NCI-H1436 treated with DMSO at 0.1 percent for 48 hours (cell line): ENCODE data around the gene NCOR1.
"Not testable (repeated sequence)": the region's sequence is repeated elsewhere in the genome, so short reads cannot be mapped to it uniquely, and the experiment has no call there.

ENCODE experiments used
- DNase-seq: peaks from one replicate; lab custom pipeline; 2025; lab: John Stamatoyannopoulos, UW

NCOR1 gene

DNA sequence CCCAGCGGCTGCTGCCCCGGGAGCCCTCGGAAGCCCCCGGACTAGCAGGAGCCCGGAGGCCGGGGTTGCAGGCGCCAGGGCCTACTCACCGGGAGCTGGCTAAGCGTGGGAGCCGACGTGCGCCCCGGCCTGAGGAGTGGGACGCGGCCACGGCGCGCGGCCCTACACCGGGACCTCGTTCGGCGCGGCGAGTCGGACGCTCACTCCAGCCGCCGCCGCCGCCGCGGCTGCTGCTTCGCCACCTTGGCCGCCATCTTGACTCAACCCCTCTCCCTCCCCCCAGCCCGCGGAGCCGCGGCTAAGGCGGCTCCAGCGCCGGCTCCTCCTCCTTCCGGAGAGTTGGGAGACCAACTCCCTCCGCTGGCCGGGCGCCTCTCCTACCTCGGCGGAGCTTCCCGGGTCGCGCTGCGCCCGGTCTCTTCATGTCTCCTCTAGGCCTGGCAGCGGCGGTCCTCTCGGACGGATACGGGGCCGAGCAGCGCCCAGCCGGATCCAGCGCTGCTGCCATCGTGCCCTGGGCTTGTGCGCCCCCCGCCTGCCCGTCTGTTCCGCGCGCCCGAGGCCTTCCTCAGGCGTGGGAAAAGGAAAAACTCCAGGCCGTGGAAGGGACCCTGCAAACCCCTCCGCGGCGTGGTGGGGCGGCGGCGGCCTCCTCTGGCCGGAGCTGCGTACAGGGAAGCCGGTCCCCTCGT, at the start of gene NCOR1:
Gene NCOR1 (minus strand): TSS at position 262 of the 692 bp plus-strand sequence. CDS start 20,965 bp downstream, outside the sequence.
- peak; percentile 77 for DNase-seq

DNA sequence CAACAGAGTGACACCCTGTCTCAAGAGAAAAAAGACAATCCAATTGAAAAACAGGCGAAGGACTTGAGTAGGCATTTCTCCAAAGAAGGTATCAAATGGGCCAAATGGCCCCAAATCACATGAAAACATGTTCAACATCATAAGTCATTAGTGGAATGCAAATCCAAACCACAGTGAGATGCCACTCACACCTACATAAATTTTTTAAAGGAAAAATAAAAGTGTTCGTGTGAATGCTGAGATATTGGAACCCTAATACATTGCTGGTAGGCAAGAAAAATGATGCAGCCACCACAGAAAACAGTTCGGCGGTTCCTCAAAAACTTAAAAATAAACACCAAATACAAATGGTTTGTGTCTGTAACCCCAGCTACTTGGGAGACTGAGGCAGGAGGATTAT, 46.9 kb upstream of the NCOR1 start:
- no peak for DNase-seq

GRCh38 chr17:16261049-16261448, 45.7 kb upstream of the NCOR1 start:
- DNase-seq: no peak

DNA sequence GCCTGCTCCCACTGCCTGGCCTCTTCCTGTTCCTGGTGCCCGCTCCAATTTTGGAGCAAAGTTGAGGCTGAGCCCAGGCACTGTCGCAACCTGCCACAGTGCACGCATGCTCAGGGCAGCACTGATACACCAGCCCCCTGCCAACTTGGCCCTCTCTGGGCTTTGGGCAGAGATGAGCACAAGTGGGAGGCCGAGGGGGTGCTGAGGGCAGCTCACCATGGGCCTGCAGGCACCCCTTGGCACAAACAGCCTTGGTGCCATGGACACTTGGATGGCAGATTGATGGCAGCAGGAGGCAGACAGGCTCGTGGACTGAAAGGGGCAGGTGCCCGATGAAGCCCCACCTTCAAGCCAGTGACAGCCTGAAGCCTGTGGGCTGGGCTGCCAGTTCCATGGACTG, 44.6 kb upstream of the NCOR1 start:
- no peak for DNase-seq

DNA sequence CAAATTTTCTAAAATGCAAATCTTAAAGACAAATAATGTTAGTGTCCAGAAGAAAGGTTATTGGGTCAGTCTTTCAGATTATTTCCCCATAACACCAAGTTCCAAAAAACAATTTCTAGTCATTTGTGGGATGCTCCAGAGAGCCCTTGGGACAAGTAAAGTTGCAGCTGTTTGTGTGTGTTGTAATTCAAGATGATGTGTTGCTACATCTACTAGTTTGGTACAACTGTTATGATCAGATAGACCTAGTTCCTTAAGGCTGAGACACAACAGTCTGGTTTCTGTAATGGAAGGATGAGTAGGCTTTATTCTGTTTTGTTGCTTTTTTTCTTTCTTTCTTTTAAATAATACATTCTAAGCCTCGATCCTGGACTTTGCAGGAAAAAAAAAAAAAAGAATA, 43.6 kb upstream of the NCOR1 start:
- no peak for DNase-seq

GRCh38 chr17:16255481-16255921, 40.2 kb upstream of the NCOR1 start:
- no peak for DNase-seq

DNA sequence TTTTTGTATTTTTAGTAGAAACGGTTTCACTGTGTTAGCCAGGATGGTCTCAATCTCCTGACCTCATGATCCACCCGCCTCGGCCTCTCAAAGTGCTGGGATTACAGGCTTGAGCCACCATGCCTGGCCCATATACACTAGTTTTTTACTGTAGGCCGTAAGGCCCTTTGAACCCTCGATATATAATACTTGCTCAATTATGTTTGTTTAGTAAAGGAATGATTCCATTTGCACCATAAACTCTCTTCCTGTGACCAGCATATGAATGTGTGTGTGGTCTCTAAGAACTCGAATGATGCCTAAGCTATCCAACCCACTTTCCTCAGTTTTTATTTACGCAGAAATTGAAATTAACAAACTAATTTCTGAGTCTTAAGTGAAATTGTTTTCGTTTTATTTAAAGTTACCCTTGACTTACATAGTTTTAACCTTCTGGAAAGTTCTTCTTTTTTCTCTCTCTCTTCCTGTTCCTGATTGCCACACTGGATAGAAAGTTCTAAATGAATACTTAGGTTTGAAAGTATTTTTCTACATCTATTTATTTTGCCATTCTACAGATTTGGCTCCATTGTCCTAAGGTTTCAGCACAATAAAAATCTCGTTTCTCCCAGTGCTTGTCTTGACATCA, 39.6 kb upstream of the NCOR1 start:
- no peak for DNase-seq

DNA sequence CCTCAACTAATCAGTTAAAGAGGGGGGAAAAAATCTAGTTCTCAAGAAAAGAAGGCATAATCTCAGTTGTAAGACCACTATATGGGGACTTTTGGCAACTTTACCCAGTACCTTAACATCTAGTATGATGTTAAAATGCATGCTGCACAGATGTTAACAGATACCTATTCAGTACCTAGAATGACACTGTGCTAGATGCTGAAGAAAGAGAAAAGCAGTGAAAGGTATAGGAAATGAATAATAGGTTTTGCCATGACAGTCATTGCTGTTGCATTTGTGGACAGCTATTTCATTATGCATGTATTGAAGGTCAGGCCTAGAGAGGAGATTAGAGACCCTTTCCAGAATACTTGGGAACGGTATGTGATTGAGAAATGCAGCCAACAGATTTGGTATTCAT, 36.2 kb upstream of the NCOR1 start:
- no peak for DNase-seq

- no peak for DNase-seq
Observed at GRCh38 chr17:16251043-16251442, 35.7 kb upstream of the NCOR1 start.

DNA sequence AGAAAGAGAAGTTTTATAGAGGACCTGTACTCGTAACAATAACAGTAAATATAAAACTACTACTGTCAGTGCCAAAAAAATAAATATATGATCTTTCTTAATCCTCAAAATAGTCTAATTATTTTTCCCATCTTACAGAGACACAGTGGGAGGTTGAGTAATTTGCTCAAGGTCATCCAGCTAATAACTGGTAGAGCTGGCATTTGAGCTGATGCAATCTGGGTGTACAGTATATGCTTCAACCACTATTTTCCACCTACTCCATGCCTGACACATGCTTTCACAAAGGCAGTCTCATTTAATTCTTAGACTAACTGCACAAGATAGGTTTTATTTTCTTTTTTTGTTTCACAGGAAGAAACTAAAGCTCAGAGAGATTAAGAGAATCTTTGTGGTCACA, 35.3 kb upstream of the NCOR1 start:
- DNase-seq: no peak

DNA sequence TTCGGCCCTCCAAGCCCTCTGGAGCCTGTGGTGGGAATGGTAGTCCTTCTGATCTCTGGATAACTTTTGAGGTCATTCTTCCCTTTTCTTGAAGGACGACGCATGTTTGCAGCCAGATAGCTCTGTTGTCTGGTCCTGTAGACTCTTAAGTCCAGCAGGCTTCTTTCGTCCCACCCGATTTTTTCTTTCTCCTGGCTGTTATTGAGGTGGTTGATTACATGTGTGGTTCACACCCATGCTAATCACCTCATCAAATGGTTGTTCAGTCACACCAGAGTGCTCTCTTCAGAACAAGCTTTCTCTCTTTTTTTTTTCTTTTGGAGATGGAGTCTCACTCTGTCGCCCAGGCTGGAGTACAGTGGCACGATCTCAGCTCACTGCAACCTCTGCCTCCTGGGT, 32.3 kb upstream of the NCOR1 start:
- no peak for DNase-seq

- no peak for DNase-seq
Observed at GRCh38 chr17:16243801-16244567, 28.6 kb upstream of the NCOR1 start.

- DNase-seq: no peak
Observed at GRCh38 chr17:16243385-16243784, 28.1 kb upstream of the NCOR1 start.

DNA sequence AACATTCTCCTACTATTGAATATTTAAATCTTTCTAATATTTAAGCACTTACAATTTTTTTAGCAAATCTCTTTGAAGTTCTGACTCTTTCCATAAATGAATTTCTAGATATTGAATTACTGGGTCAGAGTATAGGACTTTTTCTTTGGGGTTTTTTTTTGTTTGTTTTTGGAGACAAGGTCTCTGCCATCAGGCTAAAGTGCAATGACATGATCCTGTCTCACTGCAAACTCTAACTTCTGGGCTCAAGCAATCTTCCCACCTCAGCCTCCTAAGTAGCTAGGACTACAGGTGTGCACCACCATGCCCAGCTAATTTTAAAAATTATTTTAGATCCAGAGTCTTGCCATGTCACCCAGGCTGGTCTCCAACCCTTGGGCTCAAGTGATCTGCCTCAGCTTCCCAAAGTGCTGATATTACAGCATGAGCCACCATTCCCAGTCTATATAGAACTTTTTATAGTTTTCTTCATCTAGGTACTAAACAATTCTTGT, 26.6 kb upstream of the NCOR1 start:
- DNase-seq: no peak

GRCh38 chr17:16239931-16240330, 24.6 kb upstream of the NCOR1 start:
- DNase-seq: no peak

GRCh38 chr17:16232391-16232790, 17.1 kb upstream of the NCOR1 start:
- DNase-seq: no peak

- not testable (repeated sequence) for DNase-seq
Observed at GRCh38 chr17:16229912-16230561, 14.7 kb upstream of the NCOR1 start.

- no peak for DNase-seq
Observed at GRCh38 chr17:16222406-16222805, 7.1 kb upstream of the NCOR1 start.

DNA sequence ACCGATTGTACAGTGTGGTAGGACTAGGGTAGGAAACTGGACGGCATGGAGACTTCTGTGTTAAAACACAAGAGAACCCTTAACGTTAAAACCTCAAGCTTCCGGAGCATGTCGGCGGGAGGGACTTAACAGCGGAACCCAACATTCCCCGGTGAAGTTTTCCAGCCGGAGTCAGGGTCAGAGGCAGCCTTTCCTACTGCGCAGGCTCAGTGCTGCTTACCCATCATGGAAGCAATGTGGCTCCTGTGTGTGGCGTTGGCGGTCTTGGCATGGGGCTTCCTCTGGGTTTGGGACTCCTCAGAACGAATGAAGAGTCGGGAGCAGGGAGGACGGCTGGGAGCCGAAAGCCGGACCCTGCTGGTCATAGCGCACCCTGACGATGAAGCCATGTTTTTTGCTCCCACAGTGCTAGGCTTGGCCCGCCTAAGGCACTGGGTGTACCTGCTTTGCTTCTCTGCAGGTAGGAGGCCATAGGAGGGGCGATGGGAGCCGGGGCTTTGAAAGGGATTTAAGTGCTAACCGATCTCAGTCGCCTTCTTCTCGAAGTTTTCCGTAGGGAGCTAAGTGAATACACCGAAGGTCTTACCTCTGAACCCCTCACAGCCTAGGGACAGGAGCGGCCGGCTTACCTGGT, 1.8 kb upstream of the NCOR1 start, which contains the start of gene PIGL:
Gene PIGL (plus strand): TSS at position 209 of the 634 bp plus-strand sequence. CDS start 17 bp downstream, at position 226.
- DNase-seq: peak; percentile 75

GRCh38 chr17:16216341-16217001, 1.1 kb upstream of the NCOR1 start:
- not testable (repeated sequence) for DNase-seq

- no peak for DNase-seq
Observed at GRCh38 chr17:16215965-16216316, 607 bp upstream of the NCOR1 start.

DNA sequence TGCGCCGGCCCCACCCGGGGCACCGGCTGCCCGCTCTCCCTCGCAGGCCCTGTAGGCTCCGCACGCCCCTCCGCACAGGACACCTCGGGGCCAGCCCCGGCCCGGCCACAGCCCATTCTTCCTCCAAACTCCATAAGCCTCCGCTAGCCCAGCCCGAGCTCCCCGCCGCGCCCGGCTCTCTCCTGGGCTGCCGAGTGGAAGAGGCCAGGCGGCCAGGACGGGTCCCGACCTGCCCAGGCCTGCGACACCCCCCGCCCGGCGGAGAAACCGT, 397 bp downstream of the NCOR1 start:
- no peak for DNase-seq
